ENCODE data around the gene SLC6A6.

SLC6A6 gene

GRCh38 chr3:14484741-14485140 lies 82.3 kb downstream of the SLC6A6 start:
- no peak for DNase-seq (ENCODE audit: low read depth, low spot score)

- no peak for DNase-seq (ENCODE audit: low read depth, low spot score)
Observed at GRCh38 chr3:14485981-14486380, 83.6 kb downstream of the SLC6A6 start.

GRCh38 chr3:14486460-14486859 lies 84.1 kb downstream of the SLC6A6 start:
- DNase-seq (ENCODE audit: low read depth, low spot score) = no peak

GRCh38 chr3:14487086-14487485 lies 84.7 kb downstream of the SLC6A6 start:
- DNase-seq (ENCODE audit: low read depth, low spot score) = no peak

DNA sequence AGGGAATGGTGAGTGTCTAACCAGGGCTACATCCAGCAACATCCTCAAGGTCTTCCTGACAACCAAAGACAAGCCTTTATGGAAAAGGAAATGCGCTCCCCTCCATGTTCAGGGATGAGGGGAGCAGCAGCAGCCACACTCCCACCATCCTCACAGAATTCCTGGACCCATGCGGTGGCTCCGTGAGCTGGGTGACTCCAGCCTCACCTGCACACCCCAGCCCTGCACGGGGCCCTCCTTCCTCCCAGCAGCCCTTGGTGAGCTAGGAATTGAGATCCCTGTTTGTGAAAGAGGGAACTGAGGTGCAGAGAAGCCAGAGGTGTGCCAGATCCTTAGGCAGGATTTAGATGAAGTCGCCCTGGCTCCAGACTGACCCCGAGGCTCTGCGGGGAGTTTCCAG lies 85.4 kb downstream of the SLC6A6 start:
- DNase-seq (ENCODE audit: low read depth, low spot score) = no peak

DNA sequence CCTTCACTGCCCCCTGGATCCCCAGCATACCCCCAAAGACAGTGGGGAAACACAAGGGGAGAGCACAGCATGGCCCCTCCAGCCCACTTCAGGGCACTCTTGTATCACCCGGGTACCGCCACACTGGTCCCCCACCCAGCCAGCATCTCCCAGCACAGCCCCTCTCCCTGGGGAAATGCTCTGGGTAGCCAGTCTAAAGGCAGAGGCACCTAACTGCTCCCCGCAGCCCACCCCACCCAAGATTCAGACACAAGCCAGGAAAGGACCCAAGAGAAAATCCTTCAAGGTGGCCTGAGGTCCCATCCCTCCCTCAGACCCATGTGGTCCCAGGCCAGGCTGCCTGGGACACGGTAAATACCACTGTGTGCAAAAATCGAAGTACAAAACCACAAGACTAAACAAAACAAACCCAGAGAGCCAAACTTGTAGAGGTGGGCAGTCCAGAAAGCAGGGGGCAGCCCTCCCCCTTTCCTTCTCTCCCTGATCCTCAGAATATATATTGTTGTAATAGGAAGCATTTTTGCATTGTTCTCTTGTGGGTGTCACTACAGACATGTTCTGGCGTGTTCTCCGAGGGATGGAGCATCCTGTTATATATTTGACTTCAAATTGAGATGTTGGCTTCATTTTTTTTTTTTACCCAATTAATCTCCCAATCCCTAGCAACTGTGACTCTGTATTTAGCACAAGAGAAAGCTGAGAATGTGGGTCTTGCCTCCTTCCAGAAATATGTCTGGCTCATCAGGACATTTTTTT lies 86.1 kb downstream of the SLC6A6 start:
- DNase-seq (ENCODE audit: low read depth, low spot score) = no peak

GRCh38 chr3:14489641-14490040 lies 87.2 kb downstream of the SLC6A6 start:
- no peak for DNase-seq (ENCODE audit: low read depth, low spot score)

DNA sequence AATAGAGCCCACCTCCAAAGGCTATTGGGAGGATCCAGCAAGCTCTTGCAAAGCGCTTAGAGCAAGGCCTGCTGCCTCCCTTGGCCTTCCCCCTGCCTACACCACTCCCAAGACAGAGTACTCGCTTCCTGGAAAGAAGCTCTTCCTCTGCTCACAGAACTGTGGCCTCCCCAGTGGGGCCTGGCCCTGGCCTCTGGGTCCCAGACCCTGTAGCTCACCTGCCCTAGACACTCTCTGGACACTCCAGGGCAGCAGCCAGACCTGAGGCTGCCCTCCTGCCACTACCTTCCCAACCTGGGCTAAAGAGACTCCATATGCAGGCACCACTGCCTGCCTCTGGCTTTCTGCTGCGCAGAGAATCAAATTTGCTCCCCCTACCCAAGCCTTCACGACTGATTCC lies 87.8 kb downstream of the SLC6A6 start:
- DNase-seq (ENCODE audit: low read depth, low spot score) = no peak

DNA sequence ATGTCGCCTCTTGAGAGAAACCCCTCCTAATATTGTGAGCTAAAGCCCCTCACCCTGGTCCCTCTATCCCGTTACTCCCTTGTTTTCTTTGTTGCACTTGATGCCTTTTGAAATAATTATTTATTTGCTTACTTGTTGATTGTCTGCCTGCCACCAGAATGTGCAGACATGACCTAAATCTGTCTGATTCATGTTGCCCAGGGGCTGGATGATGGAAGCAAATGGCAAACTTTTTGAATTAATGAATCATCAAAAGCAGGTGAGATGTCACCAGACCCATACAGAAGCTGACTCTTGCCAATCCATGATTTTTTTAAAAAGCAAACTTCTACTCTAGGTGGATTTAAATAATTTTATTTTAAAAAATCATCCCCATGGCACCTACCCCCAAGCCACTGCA lies 88.4 kb downstream of the SLC6A6 start:
- DNase-seq (ENCODE audit: low read depth, low spot score) = no peak

- DNase-seq (ENCODE audit: low read depth, low spot score) = no peak
Observed at GRCh38 chr3:14491396-14492190, 89.2 kb downstream of the SLC6A6 start.

- DNase-seq (ENCODE audit: low read depth, low spot score) = no peak
Observed at GRCh38 chr3:14492948-14493881, 90.8 kb downstream of the SLC6A6 start.

- no peak for DNase-seq (ENCODE audit: low read depth, low spot score)
Observed at GRCh38 chr3:14494279-14494972, 92.0 kb downstream of the SLC6A6 start.

- no peak for DNase-seq (ENCODE audit: low read depth, low spot score)
Observed at GRCh38 chr3:14494973-14495300, 92.5 kb downstream of the SLC6A6 start.

- no peak for DNase-seq (ENCODE audit: low read depth, low spot score)
Observed at GRCh38 chr3:14496351-14496750, 93.9 kb downstream of the SLC6A6 start.

- DNase-seq (ENCODE audit: low read depth, low spot score) = peak; percentile 51
Observed at GRCh38 chr3:14497321-14497720, 94.9 kb downstream of the SLC6A6 start.

- no peak for DNase-seq (ENCODE audit: low read depth, low spot score)
Observed at GRCh38 chr3:14502472-14502871, 100.1 kb downstream of the SLC6A6 start.

- no peak for DNase-seq (ENCODE audit: low read depth, low spot score)
Observed at GRCh38 chr3:14503033-14503705, 100.8 kb downstream of the SLC6A6 start.

DNA sequence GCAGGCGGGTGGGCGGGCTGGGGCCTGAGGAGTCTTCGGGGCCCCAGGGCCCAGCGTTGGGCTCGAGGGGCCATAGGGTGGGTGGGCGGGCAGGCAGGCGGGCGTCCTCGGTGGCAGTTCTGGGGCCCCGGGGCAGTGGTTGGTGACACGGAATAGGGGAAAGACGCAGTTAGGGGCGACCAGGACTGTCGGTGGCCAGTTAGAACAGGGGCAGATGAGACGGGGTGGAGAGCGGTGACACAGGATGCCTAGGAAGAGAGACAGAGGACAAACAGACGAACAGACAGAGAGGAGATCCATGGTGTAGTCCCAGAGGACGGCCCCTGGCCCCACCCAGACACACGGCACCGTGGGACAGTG lies 101.3 kb downstream of the SLC6A6 start:
- DNase-seq (ENCODE audit: low read depth, low spot score) = no peak

DNA sequence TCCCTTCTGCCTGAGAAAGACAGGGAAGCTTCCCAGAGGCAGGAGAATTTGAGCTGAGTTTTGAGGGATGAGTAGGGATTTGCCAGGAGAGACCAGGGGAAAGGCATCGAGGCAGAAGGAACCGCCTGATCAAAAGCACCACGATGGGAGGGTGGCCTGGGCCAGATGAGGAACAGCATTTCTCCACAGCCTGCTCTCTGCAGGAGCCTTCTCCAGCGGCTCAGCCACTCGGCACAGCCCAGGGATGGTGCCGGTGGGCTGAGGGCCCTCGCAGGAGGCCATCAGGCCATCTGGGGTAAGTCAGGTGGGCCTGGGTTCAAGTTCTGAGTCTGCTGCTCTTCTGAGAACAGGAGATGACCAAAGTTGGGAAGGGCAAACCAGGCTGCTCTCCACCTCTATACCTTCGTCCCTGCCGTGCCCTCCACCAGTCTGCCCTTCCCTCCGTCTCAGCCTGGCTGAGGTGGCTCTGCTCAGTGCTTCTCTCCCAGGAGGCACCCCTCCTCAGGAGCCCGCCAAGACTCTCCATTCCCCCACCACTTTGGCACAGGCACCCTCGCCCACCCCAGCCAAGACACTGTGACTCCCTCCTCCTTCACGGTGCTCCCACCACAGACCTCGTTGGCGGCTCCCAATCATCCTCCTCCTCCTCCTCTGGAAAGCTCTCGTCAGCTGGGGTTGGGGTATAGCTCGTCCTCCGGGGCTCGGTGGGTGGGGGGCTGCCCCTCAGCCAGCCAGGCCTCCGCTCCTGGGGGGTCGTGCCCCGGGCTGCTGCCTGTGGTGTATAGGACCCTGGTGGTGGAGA lies 102.8 kb downstream of the SLC6A6 start:
- DNase-seq (ENCODE audit: low read depth, low spot score) = no peak

DNA sequence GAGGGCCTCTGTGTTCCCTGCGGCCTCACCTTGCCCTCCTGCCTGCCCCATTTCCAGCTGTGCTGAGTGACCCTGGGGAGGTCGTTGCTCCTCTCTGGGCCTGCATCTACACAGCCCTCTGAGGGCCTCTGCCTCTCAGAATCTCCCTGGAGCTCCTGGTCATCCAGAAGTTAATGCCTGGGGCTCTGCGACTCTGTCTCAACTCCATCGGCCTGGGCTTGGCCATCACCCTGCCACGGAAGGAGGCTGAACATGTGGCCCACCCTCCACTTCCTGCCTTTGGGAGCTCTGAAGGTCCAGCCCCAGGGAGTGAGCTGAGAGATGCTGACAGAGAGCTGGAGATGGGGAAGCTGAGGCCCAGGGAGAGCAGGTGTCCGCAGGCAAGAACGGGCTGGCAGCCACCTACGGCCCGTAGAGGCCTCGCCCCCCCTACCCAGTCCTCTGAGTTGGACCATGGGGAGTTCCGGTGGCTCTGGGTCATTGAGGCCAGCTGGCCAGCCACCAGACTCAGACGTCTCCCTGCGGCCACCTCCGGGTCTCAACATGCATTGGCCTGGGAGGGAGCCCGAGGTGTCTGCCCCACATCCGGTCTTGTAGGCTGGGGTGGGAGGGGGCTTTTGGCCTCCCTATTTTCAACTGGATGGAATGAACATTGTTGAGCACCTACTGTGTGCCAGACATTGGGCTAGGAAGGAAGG lies 103.5 kb downstream of the SLC6A6 start:
- no peak for DNase-seq (ENCODE audit: low read depth, low spot score)
